Stimulated activated CD4-positive, alpha-beta T cell treated with anti-CD3 and anti-CD28 coated beads, Interleukin-15, amount 100 ng/mL, for 24 hours (primary cell): ENCODE measurements around the gene CRNKL1.
A peak's percentile ranks its signal among the peaks of the same experiment; 100 is the strongest.

Experiments
- DNase-seq: peaks from one replicate; pipeline ENCODE4 v3.0.0-alpha.2; 2020

Gene CRNKL1

DNA sequence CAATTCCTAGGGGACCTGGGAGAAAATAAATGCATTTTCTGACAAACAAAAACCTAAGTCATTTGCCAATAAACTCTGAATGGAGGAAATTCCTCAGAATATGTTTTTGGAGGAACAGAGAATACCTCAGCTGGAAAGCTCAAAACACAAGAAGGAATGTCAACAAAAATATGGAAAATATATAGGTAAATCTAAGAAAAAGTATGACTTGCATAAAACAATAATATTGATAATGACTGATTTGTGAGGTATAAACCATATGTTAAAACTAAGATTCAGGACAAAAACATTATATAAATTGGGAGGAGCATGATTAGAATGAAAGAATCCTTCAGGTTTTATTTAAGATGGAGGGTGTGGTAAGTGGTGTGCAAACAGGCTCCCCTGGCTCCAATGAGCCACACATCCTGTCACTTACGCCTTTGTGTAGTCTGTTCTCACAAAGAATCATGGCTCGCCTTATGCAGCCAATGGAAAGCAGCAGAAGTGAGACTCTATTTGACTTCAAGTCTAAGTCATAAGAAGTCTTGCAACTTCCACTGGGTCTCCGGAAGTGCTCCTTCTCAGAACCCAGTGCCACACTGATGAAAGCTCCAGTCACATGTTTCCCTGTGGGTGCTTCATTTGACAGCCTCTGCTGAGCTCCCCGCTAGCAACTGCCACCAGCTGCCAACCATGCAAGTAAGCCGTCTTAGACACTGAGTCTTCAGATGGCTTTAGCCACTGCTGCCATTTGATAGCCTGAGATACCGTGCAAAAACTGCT lies 8.2 kb upstream of the CRNKL1 start:
- DNase-seq: no peak

DNA sequence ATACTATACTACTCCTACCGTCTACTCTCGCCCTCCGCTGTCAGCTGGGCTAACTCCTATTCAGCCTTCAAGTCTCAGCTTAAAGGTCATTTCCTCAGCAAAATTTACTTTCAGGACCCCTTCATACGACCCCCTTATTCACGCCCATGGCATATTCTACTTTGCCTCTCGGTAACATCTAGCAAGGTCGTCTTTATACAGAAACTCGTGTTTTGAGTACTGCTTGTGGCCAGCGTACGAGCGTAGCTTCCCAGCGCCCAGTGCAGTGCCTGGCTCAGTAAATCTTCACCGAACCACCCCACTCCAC lies 546 bp downstream of the CRNKL1 start:
- DNase-seq: no peak

DNA sequence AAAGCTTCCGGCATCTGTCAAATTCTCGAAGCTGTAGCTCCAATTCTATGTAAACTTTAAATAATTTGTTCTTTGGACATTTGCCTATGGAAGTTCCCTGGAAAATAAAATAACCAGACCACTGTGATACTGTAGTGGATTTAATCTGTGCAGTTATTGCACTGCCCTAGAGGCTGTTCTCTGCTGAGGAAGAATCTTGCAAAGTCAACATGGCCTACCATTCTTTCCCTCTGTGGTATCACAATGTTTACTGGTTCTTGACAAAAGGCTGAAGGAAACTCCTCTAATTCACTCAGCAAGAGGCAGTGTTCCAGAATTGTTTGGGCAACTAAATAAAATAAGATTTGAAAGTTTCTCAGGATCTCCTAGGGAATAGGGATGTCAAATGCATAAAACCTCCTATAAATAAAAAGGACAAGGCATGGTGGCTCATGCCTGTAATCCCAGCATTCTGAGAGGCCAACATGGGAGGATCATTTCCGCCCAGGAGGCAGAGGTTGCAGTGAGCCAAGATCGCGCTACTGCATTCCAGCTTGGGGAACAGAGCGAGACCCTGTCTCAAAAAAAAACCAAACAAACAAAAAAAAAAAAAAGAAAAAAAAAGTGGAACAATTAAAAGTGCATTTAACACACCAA lies 12.4 kb downstream of the CRNKL1 start:
- no peak for DNase-seq

DNA sequence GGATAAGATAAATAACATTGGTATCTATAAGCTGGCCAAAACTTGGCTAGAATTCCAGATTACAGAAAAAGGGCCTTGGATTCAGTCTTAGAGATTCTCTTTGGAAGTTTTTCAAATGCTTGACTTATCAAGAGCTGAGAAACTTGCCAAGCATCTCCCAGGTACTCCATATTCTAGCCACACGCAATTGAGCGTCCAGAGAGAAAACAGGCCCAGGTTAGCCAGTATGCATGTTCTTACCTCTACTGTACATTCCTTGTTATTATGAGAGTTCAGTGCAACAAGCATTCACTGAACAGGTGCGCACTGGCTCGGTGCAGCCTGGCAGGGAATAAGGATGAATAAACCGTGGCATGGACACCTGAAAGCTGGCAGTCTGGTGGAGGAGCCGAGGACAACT lies 13.7 kb downstream of the CRNKL1 start:
- no peak for DNase-seq

DNA sequence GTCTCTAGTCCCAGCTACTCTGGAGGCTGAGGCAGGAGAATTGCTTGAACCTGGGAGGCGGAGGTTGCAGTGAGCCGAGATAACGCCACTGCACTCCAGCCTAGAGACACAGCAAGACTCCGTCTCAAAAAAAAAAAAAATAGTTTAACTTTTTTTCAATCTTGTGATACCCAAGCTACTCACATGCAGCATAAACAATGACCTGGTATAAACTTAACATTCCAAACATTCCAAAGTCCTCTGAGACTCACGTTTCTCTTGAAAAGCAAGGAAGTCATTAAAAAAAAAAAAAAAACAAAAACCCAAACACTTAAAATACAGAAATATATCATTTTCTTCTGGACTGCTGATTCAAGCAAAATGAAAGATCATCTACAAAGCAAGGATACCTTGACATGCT lies 14.3 kb downstream of the CRNKL1 start:
- DNase-seq: no peak

DNA sequence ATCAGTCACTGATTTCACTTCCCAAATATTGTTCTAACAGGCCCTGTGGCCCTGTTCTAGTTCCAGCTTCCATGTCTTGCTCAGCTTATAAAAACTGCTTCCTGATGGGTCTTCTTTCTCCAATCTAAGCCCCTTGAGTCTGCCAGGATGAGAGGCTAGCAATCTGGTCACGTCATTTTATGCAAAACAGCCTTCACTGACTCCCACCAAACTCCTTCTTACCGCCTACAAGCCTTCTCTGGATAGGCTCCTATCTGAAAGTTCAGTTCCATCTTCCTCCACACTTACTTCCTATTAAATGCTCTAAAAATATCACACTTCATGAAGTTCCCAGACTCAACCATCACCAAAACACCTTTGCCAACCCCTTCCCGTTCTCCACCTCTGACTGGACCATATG lies 15.5 kb downstream of the CRNKL1 start:
- DNase-seq: no peak

DNA sequence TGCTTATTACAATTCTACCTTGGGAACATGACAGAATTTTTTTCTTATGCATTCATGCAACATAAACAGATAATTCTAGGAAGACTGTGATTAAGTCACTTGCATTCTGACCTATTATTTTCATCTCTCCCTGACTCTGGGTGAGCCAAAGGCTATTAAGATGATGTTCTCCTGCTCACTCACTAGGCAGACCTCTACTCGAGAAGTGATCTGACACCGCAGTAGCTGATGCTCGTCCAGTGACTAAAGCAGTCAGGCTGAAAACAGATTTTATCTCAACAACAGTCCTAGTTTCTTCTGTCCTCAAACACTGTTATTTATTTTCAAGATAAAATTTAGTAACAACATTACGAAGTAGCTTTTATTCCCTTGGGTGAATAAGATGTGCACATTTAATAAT lies 17.8 kb downstream of the CRNKL1 start:
- no peak for DNase-seq

DNA sequence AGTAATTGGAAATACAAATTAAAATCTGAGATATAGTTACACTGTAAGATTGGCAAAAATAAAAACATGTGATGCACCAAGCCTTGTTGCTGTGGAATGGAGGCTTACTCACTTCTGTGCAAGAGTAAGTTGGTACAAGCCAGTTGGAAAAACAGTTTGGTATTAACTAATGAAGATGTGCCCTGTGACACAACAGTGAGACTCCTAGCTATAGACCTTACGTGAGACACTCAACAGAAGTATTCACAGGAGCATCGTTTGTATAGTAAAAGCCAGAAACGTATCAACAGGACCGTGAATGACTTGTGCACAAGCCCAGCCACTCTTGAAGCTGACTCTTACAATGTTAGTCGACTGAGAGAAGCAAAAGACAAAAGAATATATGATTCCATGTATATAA lies 20.5 kb downstream of the CRNKL1 start:
- no peak for DNase-seq

DNA sequence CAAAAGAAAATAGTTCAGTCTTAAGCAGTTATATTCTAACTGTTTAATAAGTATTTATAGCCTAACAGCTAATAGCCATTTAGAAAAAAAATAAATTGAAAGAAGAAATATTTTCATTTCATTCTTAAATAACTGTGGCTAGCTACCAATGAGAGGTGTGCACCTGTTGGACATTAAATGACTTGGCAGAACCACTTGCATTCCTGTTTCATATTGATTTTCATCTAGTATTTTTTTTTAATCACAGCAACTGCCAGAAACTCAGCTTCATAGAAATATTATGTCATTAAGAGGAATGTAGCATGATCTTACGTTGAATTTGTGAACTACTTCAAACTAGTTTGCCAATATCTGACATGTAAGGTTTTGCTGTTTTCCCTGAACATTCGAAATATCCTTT lies 25.0 kb downstream of the CRNKL1 start:
- DNase-seq: no peak

DNA sequence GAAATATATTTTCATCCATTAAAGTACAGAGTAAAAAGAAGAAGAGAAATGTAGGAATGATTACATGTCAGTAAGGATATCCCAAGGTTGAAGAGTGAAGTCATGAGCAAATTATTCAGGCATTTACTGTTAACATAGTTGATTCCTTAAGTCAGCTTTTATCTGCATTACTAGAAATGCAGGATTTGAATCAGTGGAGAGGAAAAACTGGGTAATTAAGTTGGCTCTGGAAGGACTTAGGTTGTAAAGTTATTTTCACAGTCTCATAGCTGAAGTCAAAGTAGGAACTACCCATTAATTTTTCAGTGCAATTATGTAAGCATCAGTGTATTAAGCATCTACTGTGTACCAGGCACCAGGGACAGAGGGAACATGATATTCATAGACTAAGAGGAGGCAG lies 27.3 kb downstream of the CRNKL1 start:
- no peak for DNase-seq

DNA sequence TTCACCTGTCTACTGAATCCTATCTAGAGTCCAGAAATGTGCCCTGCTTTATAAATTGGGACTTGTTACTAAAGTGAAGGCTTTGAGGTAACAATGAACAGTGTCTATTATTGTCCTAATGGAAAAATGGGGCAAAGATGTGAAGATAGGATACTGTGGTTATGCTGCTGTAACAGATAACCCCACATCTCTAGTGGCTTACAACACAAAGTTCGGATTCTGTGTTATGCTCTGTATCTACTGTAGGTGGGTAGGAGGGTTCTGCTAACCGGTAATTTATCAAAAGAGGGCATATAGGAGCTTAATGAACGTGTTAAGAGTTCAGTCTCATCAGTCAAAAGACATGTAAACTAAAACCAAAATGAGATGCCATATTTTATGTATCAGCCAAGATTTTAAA lies 28.9 kb downstream of the CRNKL1 start:
- DNase-seq: no peak

DNA sequence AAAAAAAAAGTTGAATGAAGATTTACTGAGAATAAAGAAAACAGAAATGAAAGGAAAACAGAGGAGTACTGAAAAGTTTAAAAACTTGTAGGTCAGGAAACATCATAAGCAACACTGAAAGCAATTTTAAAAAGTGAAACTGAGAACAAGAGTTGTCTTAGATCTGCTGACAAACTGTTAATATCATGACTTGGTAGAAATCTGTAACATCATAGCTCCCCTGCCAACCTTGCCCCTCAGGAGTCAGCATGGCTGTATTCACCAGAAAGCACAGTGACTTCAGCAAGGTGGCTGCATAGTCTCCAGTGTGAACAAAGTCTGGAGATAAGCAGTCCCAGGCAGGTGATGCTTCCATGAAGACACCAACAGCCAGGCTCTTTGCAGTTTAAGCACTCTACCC lies 29.8 kb downstream of the CRNKL1 start:
- peak; percentile 17 for DNase-seq

DNA sequence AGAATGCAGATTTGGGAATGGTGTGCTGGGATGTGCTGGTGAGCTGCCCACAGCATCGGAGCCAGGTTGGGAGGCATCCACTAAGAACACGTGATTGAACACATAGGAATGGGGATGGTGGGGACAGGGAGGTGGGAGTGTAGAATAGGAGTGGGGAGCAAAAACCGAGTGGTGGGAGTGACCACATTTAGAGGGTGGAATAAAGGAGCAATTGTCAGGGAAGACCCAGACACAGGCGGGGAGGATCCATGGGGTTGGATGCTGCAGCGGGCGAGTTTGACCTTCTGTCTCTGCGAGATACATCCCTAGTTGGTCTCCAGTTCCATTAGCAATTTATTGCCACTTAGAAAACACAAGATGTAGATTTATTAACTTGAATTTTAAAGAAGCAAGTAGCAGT lies 30.4 kb downstream of the CRNKL1 start:
- DNase-seq: no peak

DNA sequence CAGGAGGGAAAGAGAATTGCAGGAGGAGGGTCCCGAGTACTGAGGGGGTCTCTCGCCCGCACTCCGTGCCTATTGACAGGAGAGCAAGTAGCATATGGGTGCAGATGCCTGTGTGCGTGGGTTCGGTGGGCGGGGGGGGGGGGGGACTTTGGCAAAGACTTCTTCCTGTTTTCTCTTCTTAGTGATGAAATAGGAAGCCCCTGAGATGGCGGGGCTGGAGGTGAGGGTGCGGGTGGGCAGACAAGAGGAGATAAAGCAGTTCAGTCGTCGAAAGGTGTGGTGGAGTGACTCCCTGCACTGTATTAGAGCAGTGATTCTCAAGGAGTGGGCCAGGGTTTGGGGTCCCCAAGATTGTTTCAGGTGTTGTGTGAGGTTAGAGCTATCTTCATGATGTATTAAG lies 31.4 kb downstream of the CRNKL1 start:
- DNase-seq: no peak

DNA sequence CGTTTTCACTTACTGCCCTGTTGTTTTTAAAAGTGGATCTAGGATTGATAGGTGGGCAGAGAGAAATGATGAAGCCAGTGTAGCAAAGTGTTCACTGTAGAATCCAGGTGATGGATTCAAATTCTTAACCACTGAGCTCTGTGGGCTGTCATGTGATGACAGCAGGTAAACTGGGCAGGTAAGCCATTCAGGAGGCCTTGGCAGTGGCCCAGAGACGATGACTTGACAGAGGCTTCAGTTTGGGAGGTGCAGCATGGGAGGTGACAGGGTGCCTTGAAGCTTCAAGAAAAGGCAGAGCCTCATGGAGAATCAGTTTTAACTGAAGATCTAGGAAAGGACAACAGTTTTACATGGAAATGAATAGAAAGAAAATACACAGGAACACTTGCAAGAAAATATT lies 33.1 kb downstream of the CRNKL1 start:
- no peak for DNase-seq

DNA sequence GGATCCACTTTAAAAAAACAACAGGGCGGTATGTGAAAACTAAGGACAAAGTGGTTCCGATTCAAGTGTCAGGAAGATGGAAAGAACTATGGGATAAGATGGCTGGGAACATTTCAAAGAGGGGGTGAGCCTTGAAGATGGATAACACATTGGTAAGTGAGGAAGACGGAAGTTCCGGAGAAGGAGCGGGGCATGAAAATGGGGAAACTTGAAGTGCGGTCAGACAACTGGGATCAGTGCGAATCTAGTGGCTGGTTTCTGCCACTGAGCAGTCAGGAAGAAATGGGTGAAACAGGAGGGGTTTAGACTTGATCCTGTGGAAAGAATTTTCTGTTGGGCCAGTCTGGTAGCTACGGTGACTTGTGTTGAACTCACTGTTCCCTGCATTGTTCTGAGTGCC lies 33.9 kb downstream of the CRNKL1 start:
- no peak for DNase-seq

DNA sequence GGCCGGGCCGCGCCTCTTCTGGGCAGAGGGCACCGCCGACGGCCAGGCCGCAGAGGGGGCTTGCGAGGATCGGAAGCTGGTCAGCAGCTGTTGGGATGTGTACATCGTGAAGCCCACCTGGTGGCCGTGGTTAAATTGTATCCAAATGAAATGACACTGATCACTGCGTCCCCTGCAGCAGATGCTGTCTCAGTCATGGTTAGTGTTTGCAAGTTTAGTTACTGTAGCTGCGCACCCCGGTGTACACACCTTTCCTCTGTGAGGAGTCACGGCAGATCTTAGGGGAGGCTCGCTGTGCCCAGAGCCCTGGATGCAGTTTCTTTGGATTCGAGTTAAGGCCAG lies 34.5 kb downstream of the CRNKL1 start:
- DNase-seq: peak; percentile 27

DNA sequence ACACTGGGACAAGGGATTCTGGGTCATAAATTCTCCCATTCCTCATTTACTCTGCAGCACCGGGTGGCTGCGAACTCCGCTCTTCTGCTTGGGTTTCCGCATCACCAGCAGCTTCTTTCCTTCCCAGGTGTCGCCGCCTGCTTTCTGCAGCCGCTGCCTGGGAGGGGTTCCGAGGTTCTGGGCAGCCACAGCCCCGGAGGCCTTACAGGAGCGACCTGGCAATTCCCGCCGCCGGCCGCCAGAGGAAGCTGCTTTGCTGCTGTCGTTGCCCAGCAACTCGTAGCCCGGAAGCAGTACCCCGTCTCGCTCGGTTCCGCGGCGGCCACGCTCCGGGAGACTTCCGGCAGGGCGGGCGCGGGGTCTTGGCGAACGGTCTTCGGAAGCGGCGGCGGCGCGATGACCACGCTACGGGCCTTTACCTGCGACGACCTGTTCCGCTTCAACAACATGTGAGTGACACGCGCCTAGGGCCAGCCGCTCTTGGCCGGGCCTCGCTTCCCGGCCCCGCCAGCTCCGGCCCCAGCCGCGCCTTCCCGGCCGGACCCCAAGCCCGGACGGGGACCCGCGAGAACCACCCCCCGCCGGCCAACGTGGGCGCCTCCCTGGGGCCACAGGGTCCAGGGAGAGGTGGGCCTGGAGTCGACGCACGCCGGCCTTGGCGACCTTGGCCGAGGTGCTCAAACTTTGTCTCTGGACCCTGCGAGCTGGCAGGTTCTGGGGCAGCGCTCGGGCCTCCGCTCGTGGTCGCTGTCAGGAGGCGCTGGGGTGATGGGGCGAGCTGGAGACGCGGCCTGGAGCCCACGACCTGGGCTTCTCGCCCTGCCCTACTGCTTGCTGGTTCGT lies 35.0 kb downstream of the CRNKL1 start, which contains the start of gene NAA20:
TSS of gene NAA20 (plus strand) at position 362 of the 843 bp plus-strand sequence. CDS start at position 397, 35 bp downstream.
- peak; percentile 96 for DNase-seq

DNA sequence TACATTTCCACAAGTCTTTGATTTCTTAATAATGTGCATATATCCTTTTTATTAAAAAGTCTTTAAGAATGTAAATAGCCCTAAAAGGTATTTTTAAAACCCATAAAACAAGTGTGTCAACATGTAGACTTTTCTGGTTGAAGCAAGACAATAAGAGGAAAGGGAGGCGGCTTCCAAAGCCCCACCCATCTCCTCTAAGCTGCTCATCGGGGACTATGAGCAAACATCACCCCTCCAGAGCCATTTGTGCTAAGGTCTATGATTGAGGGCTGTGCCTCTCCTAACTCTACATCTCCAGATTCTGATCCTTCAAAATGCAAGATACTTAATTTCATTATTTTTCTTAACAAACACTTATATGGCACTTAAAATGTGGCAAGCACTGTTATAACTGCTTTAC lies 37.6 kb downstream of the CRNKL1 start:
- peak; percentile 38 for DNase-seq

DNA sequence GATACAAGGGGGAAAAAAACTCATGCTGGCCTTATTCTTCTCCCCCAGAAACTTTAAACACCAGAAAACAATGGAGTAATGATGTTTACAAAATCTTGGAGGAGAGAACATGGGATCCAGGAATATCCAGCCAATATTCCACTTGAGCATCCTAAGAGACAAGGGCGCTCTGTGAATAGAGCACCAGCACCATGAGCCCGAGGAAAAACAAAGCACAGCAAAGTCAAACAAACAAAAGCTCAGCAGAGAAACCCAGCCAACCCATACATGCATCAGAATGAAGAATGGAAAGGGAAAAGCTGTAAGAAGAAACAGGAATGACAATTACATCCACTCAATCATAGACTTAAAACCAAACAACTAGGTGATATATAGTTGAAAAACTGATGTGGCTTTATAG lies 39.7 kb downstream of the CRNKL1 start:
- DNase-seq: no peak

DNA sequence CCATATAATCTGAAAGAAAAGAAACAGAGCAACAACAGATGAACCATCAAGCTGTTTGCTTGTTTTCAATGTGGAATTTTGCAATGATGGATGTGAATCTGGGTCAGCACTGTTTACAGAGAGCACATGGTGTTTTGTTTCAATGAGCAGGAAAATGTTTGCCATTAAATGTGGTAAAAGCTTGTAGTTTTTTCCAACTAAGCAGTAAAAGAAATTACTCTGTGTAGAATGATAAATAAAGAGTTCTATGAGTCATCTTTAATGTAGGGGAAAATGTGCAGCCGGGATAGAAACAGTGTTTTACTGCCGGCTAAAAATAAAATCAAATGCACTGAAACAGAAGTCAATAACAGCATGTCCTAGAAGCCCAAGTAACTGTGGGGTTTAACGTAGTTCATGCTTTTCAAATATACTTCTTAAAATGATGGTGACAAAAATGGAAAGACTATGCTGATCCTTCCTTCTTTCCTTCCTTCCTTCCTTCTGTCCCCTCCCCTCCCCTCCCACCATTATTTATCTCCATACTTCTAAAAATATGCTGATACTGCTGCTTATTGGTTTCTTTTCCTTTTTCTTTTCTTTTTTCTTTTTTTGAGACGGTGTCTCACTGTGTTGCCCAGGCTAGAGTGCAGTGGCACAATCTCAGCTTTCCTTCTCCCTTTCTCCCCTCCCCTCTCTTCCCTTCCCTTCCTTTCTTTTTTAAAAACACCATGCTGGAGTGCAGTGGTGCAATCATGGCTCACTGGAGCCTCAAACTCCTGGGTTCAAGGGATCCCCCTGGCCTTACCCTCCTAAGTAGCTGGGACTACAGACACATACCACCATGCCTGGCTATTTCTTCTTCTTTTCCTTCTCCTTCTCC lies 41.4 kb downstream of the CRNKL1 start:
- no peak for DNase-seq

DNA sequence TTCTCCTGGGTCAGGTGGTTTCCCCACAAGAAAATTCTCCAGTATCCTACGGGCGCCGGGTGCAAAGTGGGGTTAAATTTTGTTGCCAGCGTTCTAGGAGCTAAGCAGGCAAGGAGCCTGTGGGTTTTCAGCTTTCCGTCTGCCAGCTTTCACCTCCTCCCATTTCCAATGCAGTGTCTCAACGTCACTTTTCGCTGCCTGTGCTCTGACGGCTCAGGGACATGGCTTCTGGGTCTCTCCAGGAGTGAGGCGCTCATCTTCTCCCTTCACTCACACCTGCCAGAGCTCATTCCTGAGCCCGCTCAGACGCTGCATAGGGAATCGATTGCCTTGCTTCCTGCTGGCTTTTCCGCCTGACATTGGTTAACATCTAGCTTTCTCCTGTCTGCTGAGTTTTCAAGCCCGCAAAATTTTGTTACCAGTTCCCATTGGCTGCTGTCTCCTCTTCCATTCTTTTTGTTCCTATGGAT lies 42.4 kb downstream of the CRNKL1 start:
- no peak for DNase-seq

DNA sequence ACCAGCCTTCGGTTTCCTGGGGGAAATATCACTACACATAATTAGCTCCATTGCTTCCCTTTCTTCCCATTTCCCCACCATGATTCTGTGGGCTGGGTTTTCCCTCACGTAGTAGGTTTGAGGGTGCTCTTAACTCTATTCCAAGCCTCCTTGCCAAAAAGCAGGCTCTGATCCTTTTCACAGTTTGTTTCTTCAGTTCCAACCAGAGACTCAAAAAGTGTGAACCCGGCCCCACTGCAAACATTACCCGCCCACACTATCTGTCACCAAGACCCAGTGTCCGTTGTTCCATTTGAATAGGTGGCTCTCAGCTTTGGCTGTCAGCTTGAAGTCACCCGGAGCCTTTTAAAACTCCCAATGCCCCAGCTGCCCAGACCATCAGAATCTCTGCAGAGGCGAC lies 46.9 kb downstream of the CRNKL1 start:
- no peak for DNase-seq
